Medulla oblongata (tissue), 1 donor: ENCODE measurements around the gene RXFP2.

Experiments
- DNase-seq: peaks from one replicate; pipeline ENCODE4 v3.0.0-alpha.2; 2015; ENCODE audit errors: extremely low spot score

RXFP2 gene

GRCh38 chr13:31824705-31825517, 85.6 kb downstream of the RXFP2 start:
- DNase-seq: peak; percentile 49

- DNase-seq: no peak
Observed at GRCh38 chr13:31826521-31826920, 87.2 kb downstream of the RXFP2 start.

GRCh38 chr13:31827707-31828106, 88.4 kb downstream of the RXFP2 start:
- DNase-seq: no peak

GRCh38 chr13:31835932-31836331, 96.6 kb downstream of the RXFP2 start:
- DNase-seq: no peak

- no peak for DNase-seq
Observed at GRCh38 chr13:31843044-31843443, 103.7 kb downstream of the RXFP2 start.

- DNase-seq: peak; percentile 87
Observed at GRCh38 chr13:31846182-31846938, 107.0 kb downstream of the RXFP2 start.

GRCh38 chr13:31846961-31847752, 107.8 kb downstream of the RXFP2 start:
- DNase-seq: no peak

GRCh38 chr13:31848621-31849020, 109.3 kb downstream of the RXFP2 start:
- DNase-seq: no peak

GRCh38 chr13:31849206-31849605, 109.9 kb downstream of the RXFP2 start:
- no peak for DNase-seq

GRCh38 chr13:31850041-31850555, 110.8 kb downstream of the RXFP2 start:
- DNase-seq: no peak

GRCh38 chr13:31851216-31851615, 111.9 kb downstream of the RXFP2 start:
- DNase-seq: no peak
